GM15510 (cell line): ENCODE measurements around the gene WHRN.

ENCODE experiments used
- POLR2A ChIP-seq: IDR thresholded peaks from 3 replicates; pipeline ENCODE4 v1.6.1; 2011; ENCODE audit warnings: borderline replicate concordance; ENCODE audit not compliant: insufficient read length; ENCODE audit errors: extremely low read depth

Gene WHRN

DNA sequence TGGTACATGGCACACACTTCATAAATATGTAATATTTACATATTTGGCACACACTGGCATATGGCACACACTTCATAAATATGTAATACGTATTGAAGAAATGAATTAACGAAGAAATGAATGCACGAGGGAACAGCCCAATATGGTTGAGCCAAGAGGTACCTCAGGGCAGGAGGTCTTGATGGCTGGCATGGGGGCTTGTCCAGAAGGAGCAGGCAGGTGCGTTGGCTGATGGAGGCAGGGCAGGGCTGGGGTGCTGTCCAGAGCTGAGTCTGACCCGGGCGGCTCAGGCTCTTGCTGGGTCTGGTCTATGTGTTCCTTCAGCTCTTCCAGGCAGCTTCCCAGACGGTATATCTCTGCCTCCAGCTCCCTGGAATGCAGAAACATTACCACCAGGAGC, 143.7 kb downstream of the WHRN start:
- no peak for TF ChIP-seq POLR2A

GRCh38 chr9:114359801-114360200, 145.5 kb downstream of the WHRN start:
- no peak for TF ChIP-seq POLR2A

DNA sequence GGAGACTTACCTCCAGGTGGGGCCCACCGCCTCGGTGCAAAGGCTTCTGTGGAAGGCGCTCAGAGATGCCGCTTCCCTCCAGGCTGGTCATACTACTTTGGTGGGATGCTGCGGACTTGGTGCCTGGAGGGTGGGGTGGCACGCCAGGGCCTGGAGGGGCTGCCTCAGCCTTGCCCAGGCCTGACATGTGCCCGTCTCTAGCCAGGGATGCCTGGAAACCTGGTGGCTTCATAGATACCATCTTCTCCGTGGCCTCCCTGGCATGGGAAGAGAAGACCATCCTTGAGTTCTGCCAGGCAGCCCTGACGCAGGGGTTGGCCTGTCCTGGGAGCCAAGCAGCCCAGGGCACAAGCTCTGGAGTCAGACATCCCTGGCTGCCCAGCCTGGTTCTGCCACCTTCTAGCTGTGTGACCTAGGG, 147.4 kb downstream of the WHRN start:
- no peak for TF ChIP-seq POLR2A

- no peak for TF ChIP-seq POLR2A
Measured at GRCh38 chr9:114357360-114357759, 147.9 kb downstream of the WHRN start.

DNA sequence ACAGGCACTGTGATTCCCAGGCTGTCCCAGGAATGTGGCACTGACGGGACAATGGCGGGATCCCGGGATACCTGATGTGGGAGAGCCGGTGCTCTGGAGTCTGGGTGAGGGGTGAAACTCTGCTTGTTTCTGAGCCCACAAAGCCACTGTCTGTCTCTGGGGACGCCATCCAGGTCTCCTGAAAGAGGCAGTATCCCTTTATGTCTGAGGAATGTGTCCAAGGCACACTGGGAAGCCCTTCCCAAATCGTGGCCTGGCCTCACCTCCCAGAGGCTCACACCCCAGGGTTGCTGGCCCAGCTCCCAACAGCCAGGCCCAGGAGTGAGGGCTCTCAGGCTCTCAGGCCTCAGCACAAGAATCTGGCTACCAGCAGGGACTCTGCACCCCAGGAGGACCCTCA, 148.5 kb downstream of the WHRN start:
- TF ChIP-seq POLR2A = no peak

DNA sequence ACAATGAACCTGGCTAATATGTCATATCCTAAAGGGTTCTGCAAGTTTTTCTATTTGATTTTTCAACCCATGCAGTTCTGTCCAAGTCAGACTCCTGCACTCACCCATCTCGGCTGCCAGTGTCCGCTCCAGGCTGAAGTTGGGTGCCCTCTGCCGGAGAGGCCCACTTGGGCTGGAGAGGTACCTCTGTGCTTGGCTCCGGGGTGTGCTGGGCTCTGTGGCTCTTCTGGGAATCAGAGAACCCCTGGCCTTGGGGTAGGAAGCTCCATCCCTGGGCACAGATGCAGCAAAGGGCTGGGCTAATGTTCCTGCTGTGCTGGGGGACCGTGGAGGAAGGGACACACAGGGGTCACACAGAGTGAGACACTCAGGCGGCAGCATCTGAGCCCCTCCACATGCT, 149.5 kb downstream of the WHRN start:
- no peak for TF ChIP-seq POLR2A
